Parietal lobe (tissue), 2 donors: ENCODE results near the gene OR11H12. TPM values are rescaled to one million over a fixed set of nuclear protein-coding genes. Genes with fewer than 3 reads are reported as not detected.

Source experiments
- small RNA-seq: library from RNA; depleted of rRNA; stranded (forward); fragments of <200 nt; gene quantifications from one replicate; pipeline ENCODE3, GENCODE V24; 2014; ENCODE audit warnings: low replicate concordance
- total RNA-seq: library from RNA; depleted of rRNA; stranded (reverse); fragments of >200 nt; gene quantifications from one replicate; pipeline ENCODE4 v1.2.3, GENCODE V29; 2014

The OR11H12 gene
- not detected for total RNA-seq

GRCh38 chr14:18600817-18601216 lies at the start of gene OR11H12:
Gene OR11H12 (plus strand): TSS chr14:18601117. CDS start chr14:18601117, 0 bp downstream.

Small RNA genes lying within 50 kb of the gene (small RNA-seq; reads per million reads assigned to genes)
- gene CR383656.6, result not detected
- gene CR383656.7, result not detected
- gene CR383656.9, result not detected
